ENCODE results near the gene PBX3.
"Not testable (repeated sequence)": the region's sequence is repeated elsewhere in the genome, so short reads cannot be mapped to it uniquely, and the experiment has no call there.

PBX3 gene

DNA sequence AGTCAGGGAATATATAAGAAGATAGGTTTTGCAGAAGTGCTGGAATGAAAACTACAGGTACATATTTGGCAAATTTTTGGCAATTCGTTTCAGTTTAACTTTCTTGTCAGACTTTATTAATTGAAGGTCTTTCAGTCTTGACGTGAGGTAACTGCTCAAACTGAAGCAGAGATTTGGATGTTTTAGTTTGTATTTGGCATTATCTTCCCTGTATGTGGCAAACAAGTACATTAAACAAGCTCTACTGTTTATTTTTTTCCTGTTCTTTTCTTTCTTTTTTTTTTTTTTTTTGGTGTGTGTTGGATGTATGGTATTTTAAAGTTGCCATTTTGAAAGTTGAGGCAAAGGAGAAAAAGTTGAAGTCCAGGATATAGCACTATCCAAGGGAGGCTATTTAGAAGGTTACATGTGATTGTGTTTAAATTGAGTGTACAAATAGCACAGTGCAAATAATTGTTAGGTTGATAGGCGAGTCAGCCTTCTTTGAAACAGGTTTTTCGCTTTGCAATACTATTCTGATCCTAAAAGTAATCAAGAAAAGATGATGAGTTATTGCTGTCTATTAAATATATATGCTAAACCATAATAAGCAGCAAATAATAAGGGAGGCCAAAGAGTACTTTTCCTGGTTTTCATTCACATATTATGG, 2.2 kb downstream of the PBX3 start:
- DNase-seq (ENCODE audit: low read depth) = no peak

DNA sequence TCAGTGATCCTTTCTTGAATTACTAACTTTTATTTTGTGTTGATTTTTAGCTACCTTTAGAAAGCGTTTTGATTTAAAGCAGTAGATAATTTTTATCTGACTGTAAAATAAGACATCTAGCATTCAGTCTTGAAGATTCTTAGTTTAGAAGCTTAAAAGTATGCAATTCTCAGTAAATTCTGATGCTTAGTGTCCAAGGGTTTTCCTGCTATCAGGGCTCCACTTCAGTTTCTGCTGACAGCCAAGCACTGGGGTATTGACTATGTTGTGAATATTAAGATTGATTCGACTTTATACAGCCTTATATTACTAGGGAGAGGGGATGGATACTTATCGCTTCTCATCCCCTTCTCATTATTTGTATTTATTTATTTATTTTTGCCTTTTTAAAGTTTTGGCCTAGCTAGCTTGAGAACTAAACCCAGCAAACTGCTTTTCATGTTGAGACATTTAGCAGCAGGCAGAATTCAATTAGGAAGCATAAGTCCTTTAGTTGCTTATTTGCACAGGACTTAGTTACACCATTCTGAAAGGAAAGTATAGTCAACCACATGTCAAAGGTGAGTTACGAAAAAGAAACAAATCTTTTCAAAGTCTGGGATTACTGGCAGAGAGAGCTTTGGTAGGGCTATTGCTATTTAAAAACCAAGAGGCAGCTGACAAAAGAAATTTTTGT, 2.9 kb downstream of the PBX3 start:
- DNase-seq (ENCODE audit: low read depth) = peak; percentile 49

DNA sequence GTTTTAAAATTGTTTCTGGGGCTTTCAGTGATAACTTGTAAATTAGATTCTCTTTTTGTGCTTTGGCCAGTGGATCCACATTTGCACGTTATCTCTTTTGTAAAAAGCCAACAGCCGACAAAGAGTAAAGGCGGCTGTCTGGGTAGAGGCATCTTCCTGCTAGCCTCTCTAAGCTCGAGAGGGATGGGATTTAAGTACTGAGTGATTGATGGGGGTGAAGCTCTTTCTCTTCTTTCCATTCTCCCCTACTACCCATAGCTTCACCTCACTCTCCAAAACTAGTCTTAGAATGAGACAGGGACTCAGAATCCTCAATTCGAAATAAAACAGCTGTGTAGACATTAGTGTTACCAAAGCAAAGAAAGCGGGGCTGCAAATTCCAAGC, 3.4 kb downstream of the PBX3 start:
- no peak for DNase-seq (ENCODE audit: low read depth)

DNA sequence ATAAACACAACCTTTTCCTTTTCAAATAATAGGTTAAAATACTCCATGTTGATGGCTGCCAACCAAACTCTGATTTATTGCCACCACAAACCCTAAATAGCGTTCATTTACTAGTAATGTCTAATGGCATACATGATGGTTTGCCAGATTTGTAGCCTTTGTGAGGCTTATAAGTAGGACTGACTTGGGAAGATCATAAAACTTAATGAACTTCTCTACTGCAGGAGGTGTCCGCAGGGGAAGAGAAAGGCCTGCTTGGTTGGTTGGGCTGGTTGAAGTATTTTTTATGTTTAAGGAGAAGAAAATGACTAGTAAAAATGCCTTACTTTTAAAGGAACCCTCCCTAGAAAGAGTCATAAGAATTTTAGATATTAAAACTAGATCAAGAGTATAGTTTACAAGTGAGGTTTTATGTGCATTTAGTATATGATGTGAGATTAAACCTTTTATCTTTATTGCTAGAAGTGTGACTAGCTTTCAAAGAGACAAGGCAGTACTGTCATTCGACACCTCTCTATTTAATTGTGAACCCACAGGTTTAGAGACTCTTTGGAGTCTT, 5.0 kb downstream of the PBX3 start:
- DNase-seq (ENCODE audit: low read depth) = no peak

DNA sequence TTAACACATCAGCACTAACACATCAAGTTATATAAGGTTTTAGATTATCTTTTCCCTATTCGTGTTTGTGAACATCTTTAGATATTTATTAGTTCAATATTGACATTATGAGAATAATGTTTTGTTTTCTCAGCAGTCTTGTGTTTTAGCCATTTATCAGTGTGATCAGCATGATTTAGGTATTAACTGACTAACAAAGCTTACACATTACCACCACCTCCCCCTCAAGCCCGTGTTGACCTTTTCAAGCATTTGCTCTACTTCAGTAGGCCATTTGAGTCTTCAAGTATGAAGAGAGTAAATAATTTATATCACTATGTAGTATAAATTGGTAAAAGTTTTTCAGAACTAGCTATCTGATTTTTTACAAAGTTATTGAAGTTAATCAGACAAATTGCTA, 6.9 kb downstream of the PBX3 start:
- DNase-seq (ENCODE audit: low read depth) = no peak

DNA sequence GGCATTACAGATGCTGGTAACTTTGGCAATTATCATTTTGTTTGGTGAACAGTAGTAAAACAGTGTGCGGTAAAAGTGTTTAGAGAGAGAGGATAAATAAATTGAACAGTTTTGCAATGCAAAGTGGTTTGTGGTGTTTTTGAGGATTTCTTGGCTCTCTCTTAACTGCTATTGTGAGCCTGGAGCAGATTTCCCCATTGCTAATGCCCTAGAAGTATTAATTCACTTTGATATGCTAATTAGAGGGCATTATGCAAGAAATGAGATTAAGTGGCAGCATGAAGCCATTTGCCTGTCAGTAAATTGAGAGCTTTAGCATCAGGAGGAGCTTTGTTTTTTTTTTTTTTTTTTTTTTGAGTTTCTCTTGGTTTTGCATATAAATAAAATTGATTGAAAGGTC, 8.2 kb downstream of the PBX3 start:
- DNase-seq (ENCODE audit: low read depth) = peak; percentile 69

DNA sequence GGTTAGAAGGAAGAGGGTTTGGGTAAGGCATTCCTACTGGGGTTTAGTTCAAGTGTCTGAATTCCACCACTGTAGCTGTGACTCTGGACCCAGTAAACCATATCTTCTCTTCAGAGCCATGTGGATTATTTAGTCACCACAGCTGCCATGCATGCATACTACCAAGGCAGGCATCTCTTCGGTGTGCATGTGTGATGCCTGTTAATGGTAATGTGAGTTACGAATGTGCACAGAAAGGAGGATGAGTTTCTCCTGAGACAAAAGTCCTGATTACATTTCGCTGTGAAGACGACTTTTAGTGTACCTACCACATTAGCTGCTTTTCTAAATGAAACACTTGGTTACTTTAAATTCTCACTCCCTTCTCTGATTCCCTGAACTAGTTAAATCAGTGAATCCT, 9.3 kb downstream of the PBX3 start:
- no peak for DNase-seq (ENCODE audit: low read depth)

DNA sequence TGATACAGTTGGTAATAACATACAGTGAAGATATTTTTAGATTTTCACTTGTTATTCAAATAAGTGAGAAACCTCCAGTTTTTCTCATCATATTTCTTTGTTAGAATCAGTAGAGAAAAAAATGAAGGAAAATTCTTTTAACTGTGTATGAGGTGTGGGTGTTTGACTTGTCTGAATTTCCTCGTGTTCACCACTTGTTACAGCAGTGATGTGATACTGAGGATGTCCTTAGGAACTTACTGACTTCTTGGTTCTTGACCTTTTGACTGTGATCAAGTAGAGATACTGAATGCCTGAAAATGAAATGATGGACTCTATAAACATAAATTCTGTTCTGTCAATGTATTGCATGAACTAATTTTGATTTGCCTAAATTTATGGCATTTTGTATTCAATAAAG, 10.7 kb downstream of the PBX3 start:
- DNase-seq (ENCODE audit: low read depth) = no peak

DNA sequence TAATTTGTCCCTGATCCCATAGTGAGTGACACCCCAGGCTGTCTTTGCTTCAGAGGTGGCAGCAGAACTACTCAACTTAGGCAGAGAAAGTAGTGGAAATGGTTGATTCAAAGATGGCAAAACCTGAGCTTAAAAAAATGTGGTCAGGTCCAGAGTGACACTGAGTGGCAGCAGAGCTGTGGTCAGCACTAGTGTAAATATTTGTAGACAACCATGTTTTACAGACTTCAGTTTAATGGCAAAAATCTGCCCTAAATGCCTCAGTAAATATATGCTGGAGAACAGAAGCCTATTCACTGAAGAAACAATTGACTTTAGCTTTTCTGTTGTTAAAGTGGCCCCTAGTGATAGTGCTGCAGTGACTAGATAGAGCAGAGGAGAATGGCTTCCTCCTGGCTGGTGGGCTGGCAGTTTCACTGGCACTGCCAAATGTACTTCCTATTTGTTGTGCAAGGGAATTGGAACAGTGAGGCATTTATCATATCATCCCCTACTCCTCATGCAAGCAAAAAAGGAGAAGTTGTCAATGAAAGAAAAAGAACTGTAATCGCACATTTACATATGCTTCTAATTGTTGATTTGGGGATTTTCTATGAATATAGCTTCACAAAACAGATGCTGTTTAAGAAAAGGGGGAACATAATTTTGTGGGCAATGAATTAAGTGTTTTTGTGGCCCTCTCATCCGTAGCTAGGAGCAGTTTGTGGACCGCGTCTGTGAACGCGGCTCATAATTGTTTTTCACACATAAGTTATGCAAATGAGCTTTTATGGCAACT, 12.0 kb downstream of the PBX3 start:
- DNase-seq (ENCODE audit: low read depth) = peak; percentile 56

DNA sequence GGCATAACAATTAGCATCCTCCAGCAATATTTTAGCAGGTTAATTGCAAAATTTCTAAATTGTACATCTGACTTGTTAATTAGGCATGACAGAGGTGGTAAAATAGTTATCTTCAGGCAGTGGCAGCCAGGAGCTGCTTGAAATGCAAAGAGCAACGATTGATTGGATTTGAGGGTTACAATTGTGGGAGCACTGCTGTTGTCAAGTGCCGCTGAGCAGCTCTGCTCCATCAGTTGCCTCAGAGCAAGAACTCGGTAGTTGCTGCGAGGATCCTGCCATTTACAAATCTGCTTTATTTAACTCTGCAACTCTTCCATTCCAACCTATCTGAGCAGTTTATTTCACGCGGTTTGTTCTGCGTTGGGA, 12.6 kb downstream of the PBX3 start:
- no peak for DNase-seq (ENCODE audit: low read depth)

DNA sequence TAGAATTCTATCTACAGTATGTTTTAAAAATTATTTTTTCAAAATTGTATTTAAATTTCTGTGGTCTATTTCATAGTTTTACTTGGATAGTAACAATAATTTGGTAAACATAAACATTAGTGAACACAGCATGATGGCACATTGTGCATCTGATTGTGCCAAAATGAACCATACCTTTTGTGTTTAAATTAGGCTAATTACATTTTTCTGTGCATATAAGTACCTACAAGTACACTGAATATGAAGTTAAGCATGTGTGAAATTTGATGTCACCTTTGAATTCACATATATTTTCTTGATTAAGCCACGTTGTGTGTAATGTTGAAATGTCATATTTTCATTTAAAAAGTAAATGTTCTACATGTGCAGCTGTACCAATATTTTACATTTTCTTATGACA, 13.4 kb downstream of the PBX3 start:
- no peak for DNase-seq (ENCODE audit: low read depth)

DNA sequence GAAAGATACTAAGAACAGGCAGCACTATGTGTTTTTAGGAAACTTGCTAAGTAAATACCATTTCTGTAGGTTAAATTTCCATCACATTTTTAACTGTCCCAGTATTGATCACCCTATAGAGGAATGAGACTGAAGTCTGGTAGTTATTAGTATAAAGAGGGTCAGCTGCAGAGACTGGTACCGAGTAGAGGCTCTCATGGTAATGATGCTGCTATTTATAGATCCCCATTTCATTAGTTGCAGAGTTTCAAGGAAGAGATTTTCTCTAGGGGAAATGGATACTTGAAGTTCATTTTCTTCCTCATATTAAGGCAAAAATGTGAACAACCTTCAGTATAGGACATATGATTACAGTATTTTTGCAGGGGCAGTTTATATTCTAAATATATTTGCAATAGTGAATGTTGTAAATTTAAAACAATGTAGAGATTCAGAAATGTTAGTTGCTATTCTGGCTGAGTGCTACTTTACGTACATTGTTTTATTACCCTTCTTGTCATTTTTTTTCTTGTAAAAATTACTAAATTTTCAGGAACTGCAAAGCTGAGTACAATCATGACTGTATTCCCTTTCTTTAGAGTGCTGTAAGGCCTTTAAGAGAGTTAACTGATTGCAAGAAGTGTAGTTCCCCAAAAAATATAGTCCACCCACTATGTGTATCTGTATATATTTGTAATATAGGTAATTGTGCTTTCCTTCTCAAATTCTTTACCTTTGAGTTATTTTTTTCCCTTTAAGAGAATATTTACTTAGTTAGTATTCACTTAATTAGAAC, 14.7 kb downstream of the PBX3 start:
- DNase-seq (ENCODE audit: low read depth) = no peak

DNA sequence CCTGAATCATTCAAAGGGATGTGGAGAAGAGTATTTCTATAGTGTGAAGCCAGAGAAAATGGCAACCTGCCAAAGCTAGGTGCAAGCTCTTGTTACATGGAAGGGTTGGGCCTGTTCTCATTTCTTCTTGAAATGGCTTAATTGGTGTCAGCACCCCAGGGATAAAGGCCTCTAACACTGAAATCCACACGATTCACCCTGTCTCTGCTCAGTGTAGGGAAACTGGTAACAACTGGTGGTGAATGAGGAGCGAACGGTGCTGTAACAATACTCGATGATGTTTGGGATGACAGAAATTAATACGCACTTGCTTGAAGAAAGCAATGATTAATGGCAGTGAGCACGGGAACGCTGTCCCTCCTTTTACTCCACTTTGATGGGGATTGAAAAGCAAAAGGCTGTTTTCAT, 16.2 kb downstream of the PBX3 start:
- DNase-seq (ENCODE audit: low read depth) = no peak

DNA sequence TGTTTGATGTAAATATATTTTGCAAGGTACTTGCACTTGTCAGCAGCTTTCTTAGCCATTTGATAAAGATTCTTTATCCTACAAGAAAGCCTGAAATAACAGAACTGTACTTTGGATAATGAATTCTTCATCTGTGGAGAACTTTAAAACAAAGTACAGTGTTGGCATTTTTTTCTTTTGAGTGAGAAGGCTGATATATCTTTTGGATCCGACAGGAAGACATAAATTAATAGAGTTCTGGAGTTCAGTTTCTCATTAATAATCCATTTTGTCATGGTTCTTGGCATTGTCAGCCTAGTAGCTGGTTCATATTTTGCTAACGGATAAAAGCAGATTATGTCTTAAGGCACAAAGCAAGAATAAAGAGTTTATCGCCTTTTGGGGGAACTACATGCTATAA, 17.0 kb downstream of the PBX3 start:
- DNase-seq (ENCODE audit: low read depth) = no peak

DNA sequence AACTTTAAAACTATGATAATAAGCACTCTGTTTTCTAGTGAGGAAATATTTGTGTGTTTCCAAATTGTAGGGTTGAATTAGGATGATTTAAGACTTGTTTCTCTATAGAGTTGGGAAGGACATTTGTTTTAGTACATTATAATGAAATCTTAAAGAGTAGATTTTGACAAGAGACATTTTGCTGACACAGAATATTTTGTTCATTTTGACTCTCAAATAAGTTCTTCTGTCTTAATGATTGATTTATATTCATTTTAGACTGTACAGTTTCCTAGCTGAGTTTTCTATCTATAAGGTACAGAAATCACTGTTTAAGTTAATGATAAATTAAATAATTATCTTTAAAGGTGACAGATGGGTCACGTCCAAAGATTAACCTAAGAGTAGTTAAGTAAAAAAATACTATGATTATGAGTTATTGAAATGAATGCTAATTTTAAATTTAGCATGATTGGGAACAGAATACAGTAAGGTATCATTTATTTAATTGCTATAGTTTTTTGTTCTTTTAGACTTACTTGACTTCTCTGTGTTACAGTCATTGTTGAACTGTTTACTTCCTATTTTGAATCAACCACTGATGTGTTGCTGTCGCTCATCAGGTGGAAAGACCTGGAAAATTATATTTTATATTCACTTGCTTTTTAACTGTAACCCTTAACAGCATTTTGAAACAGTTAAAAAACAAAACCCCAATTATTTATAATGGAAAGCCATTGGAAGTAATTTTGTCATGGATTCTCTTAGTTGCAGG, 19.5 kb downstream of the PBX3 start:
- DNase-seq (ENCODE audit: low read depth) = no peak

DNA sequence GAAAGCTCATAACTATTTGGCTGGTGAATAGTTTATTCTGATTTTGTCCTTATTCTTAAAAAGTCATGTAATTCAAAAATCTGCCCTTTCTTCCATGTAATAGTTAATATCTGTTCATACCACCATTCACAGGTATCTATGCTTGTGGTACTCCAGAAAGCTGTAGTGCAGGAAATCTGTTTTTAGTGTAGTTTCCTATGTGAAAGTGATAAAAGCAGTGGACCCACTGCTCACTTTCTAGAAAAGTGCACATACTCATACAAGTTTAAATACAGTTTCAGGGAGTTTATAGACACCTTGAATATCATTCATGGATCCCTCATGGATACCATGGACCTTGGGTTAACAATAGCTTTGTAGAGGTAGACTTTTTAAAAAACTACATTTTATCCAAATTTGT, 20.2 kb downstream of the PBX3 start:
- DNase-seq (ENCODE audit: low read depth) = no peak

DNA sequence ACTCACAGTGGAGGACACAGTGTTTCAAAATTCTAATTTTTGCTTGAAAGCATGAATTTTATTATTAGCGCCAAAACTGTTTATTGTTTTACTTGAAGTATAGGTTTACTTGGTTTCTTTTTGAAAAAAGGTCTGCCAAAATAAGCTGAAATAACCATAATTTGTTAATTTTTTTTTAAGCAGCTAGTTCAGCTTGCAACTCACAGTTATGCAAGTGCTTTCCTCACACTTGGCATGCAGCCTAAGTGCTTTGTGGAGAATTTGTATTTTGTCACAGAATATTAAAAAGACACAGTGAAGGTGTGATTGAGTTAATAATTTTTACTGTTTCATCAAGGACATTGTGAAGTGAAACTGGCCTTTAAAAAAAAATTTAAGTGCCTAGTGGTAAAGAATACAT, 21.6 kb downstream of the PBX3 start:
- no peak for DNase-seq (ENCODE audit: low read depth)

DNA sequence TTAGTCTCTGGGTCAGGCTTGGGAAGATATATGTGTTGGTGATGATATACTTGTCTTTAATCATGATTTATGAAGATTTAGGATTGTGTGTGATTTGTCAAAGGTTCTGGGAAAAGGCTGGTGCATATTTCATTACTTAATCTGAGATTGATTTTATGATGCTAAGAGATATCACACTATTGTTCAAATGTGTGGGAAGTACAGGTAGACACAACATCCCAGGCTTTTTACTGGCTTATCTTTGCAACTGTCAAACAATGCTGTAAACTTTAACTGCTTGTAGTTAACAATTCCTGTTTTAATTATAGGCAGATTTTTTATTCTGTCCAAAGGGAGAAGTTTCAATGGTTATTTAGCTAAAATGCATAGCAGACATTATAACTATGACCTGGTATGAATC, 23.9 kb downstream of the PBX3 start:
- no peak for DNase-seq (ENCODE audit: low read depth)

DNA sequence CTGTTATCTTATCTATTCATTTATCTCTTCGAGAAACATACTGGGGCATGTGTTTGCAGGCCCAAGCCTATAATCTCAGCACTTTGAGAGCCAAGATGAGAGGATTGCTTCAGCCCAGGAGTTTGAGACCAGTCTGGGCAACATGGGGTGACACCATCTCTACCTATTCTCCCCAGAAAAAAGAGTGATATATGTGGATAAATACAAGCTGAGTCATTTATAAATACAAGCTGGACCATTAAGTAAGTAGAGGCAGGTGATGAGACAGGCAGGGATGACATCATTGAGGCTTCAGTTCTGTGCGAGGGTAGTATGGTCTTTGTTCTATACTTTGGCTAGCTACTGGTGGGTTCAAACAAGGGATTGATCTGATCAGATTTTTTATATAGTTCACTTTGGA, 25.6 kb downstream of the PBX3 start:
- DNase-seq (ENCODE audit: low read depth) = no peak

DNA sequence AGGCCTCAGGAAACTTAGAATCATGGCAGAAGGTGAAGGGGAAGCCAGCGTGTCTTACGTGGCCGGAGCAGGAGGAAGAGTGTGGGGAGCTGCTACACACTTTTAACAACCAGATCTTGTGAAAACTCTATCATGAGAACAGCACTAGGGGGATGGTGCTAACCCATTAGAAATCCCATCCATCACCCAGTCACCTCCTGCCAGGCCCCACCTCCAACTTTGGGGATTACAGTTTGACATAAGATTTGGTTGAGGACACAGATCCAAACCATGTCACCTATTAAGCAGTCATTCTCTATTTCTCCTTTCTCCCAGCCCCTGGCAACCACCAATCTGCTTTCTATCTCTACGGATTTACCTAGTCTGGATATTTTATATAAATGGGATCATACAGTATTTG, 26.9 kb downstream of the PBX3 start:
- DNase-seq (ENCODE audit: low read depth) = no peak

DNA sequence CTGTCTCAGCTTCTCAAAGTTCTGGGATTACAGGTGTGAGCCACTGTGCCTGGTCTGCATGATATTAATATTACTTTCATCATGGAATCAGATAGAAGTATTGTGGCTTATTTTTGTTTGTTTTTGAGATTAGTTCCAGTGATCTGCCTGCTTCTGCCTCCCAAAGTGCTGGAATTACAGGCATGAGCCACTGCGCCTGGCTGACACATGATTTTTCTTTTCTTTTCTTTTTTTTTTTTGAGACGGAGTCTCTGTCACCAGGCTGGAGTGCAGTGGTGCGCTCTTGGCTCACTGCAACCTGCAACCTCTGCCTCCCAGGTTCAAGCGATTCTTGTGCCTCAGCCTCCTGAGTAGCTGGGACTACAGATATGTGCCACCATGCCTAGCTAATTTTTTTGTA, 29.6 kb downstream of the PBX3 start:
- DNase-seq (ENCODE audit: low read depth) = not testable (repeated sequence)
